ENCODE results near the gene AIFM1. TPM values are rescaled to one million over a fixed set of nuclear protein-coding genes. Genes with fewer than 3 reads are reported as not detected.

The AIFM1 gene
- total and polyA plus RNA-seq, 7 donors = 48.6 to 61.6 (median 57.3) TPM

- Histone ChIP-seq H3K27ac (peak within 1 kb of the TSS; percentile 58), H3K4me3 (peak within 1 kb of the TSS; percentile 61), H3K27me3 (ENCODE audit: insufficient read depth in 3 of 3, low read length in 2 of 3) (peaks cover 0 to 9% (median 6%) of the 10 kb centered on the region in 3 donors), H3K4me1 (no peaks in the 10 kb centered on the region), H3K9me3 (no peaks in the 10 kb centered on the region), H3K36me3 (ENCODE audit: insufficient read depth in 1 of 2, low read depth in 1 of 2) (no peaks in the 10 kb centered on the region)
- 0 to 36% (median 1%) methylated on average over 18 to 101 of the region's 123 CpGs for WGBS, 3 donors
- DNase-seq = peak in 1 of 2 donors; percentile 50
- TF ChIP-seq CTCF (IDR thresholded peaks at IDR 0.05) = no peak
- ATAC-seq = peak; percentile 60 to 77 (median 67)
- intact Hi-C loops (cut with DNase I) = no loop called here
Measured at GRCh38 chrX:130110379-130111219, 55.0 kb downstream of the AIFM1 start, which contains the start of gene ELF4. Gene ELF4 (minus strand): TSS chrX:130110497. CDS start chrX:130081330, 29,167 bp downstream.

- Histone ChIP-seq H3K4me3 (peak overlapping the region; percentile 61), H3K9me3 (no peaks in the 10 kb centered on the region), H3K27ac (peak overlapping the region; percentile 58), H3K27me3 (ENCODE audit: insufficient read depth in 3 of 3, low read length in 2 of 3) (peaks cover 0 to 9% (median 6%) of the 10 kb centered on the region in 3 donors), H3K36me3 (ENCODE audit: insufficient read depth in 1 of 2, low read depth in 1 of 2) (no peaks in the 10 kb centered on the region), H3K4me1 (no peaks in the 10 kb centered on the region)
- peak; percentile 24 to 51 (median 28) for ATAC-seq
- intact Hi-C loops (cut with DNase I) = no loop called here
- TF ChIP-seq CTCF (IDR thresholded peaks at IDR 0.05) = no peak
- DNase-seq = peak in 1 of 2 donors; percentile 24
- WGBS, 3 donors = 4 to 40% (median 12%) methylated on average over 33 to 75 of the region's 81 CpGs
Measured at GRCh38 chrX:130109429-130110378, 55.9 kb downstream of the AIFM1 start.

DNA sequence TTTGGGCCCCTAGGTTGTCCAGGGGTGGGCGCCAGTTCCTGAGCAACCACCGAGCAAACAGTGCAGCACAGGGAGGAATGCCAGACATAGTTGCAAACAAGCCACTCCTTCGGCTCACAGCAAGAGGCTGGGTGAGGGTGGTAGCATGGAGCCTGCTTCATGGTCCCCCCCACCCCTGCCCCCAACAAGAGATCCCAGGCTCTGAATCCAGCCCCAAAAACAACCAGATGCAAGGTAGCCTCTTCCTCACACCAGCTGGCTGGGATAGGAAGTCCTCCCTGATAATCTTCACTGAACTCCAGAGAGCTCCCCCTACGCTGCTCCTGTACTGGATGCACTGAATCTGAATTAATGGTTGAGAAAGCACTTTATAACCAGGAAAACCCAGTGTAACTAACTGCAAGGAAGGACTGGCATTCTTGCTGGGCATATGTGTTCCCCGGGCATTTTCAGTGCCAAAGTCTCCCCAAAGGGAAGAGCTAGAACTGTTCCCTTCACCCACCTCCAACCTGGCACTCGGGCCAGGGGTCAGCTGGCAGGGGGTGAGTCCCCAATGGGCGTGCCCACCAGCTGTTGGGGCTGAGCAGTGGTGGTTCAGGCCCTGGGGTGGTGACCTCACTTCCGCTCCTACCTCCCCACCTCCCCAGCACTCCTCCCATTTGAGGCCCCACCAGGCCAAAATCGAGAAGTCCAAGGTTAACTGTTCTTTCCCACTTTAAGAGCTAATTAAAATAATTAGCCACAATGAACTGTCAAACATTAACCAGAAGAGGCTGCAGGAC, 56.8 kb downstream of the AIFM1 start:
- ATAC-seq = peak in 2 of 4 donors; percentile 40 to 51
- H3K4me1 ChIP-seq = no peaks in the 10 kb centered on the region
- no peaks in the 10 kb centered on the region for H3K36me3 ChIP-seq (ENCODE audit: insufficient read depth in 1 of 2, low read depth in 1 of 2)
- no peak for TF ChIP-seq CTCF (IDR thresholded peaks at IDR 0.05)
- no peak overlapping the region for H3K27ac ChIP-seq
- intact Hi-C loops (cut with DNase I) = no loop called here
- peaks cover 0 to 9% (median 9%) of the 10 kb centered on the region in 3 donors for H3K27me3 ChIP-seq (ENCODE audit: insufficient read depth in 3 of 3, low read length in 2 of 3)
- WGBS, 3 donors = 47 to 59% (median 54%) methylated on average over 8 to 9 of the region's 9 CpGs
- DNase-seq = peak; percentile 47 to 69
- H3K9me3 ChIP-seq = no peaks in the 10 kb centered on the region
- peak overlapping the region; percentile 61 for H3K4me3 ChIP-seq

GRCh38 chrX:130106071-130106470, 59.6 kb downstream of the AIFM1 start:
- no peaks in the 10 kb centered on the region for H3K36me3 ChIP-seq (ENCODE audit: insufficient read depth in 1 of 2, low read depth in 1 of 2)
- 44 to 61% (median 51%) methylated on average over 9 to 10 of the region's 10 CpGs for WGBS, 3 donors
- no peak overlapping the region for H3K4me3 ChIP-seq
- H3K4me1 ChIP-seq = no peaks in the 10 kb centered on the region
- TF ChIP-seq CTCF (IDR thresholded peaks at IDR 0.05) = no peak
- no peaks in the 10 kb centered on the region for H3K9me3 ChIP-seq
- H3K27me3 ChIP-seq (ENCODE audit: insufficient read depth in 3 of 3, low read length in 2 of 3) = peaks cover 0 to 9% (median 9%) of the 10 kb centered on the region in 3 donors
- ATAC-seq = no peak
- intact Hi-C loops (cut with DNase I) = no loop called here
- no peak overlapping the region for H3K27ac ChIP-seq
- DNase-seq = no peak
